Activated B cell treated with CpG ODN at 0.5 μM for 24 hours (primary cell): ENCODE measurements around the gene ADCK2. TPM values are rescaled to one million over a fixed set of nuclear protein-coding genes. Genes with fewer than 3 reads are reported as not detected.
"Not testable (repeated sequence)": the region's sequence is repeated elsewhere in the genome, so short reads cannot be mapped to it uniquely, and the experiment has no call there.

ENCODE experiments used
- ATAC-seq: fragments of 200-7000 bp; cut with Tn5 transposase; one replicate; pipeline ENCODE4 v1.10.0; 2021; ENCODE audit warnings: low read depth, mild to moderate bottlenecking, moderate library complexity
- CTCF ChIA-PET: fragments of 350-600 bp; sonication (Branson Sonifier 250); formaldehyde crosslinking; loops from one replicate; lab custom pipeline; 2021; ENCODE audit warnings: antibody characterized with exemption; lab: Charles Lee
- POLR2A ChIA-PET: fragments of 350-600 bp; sonication (Branson Sonifier 250); formaldehyde crosslinking; loops from one replicate; lab custom pipeline; 2021; ENCODE audit warnings: antibody characterized with exemption; lab: Charles Lee
- DNase-seq: peaks from one replicate; pipeline ENCODE4 v3.0.0; 2022
- H3K27ac Mint-ChIP-seq: one replicate; pipeline ENCODE4 v1.8.0; 2020; ENCODE audit warnings: mixed read lengths
- H3K27me3 Mint-ChIP-seq: one replicate; pipeline ENCODE4 v1.8.0; 2021; ENCODE audit warnings: mixed read lengths
- H3K36me3 Mint-ChIP-seq: one replicate; pipeline ENCODE4 v1.8.0; 2021; ENCODE audit warnings: low read depth, mixed read lengths
- H3K4me1 Mint-ChIP-seq: one replicate; pipeline ENCODE4 v1.8.0; 2021; ENCODE audit warnings: mixed read lengths
- H3K4me3 Mint-ChIP-seq: one replicate; pipeline ENCODE4 v1.8.0; 2020; ENCODE audit warnings: mild to moderate bottlenecking, mixed read lengths
- H3K9me3 Mint-ChIP-seq: one replicate; pipeline ENCODE4 v1.8.0; 2020; ENCODE audit warnings: mixed read lengths
- CTCF ChIP-seq: fragments of 200-600 bp; IDR thresholded peaks from one replicate; pipeline ENCODE4 v1.8.0; 2022; ENCODE audit warnings: antibody characterized with exemption, mild to moderate bottlenecking
- intact Hi-C: fragments of 100-400 bp; cut with micrococcal nuclease; formaldehyde crosslinking; loops from one replicate; pipeline ENCODE4 v1.15.1; 2024
- total RNA-seq: library from RNA; stranded (reverse); gene quantifications from 2 replicates; pipeline ENCODE4 v1.2.3, GENCODE V29; 2022

The ADCK2 gene
- total RNA-seq, 1 donor from 2014 or later: 19.1 TPM

GRCh38 chr7:140676306-140676705 is 3.6 kb downstream of the ADCK2 start:
- peak overlapping the region; percentile 68 for H3K4me3 Mint-ChIP-seq
- H3K36me3 Mint-ChIP-seq: peaks cover 30% of the 10 kb centered on the region
- H3K27ac Mint-ChIP-seq: peak overlapping the region; percentile 91
- TF ChIP-seq CTCF: no peak
- peaks cover 56% of the 10 kb centered on the region for H3K4me1 Mint-ChIP-seq
- intact Hi-C loops: loop anchor here (1.0 to 10.0 kb wide), 5 partner anchors 20 to 1312 kb away; partner anchors contain the start of genes KDM7A, MKRN1 and NDUFB2
- no peaks in the 10 kb centered on the region for H3K27me3 Mint-ChIP-seq
- DNase-seq (no peak), ATAC-seq (peak; percentile 51)
- ChIA-PET CTCF (interaction anchor here (1.0 to 1.3 kb wide), 2 partner anchors 13 to 23 kb away, joined by 3 to 5 read pairs; no protein-coding TSS in a partner anchor), POLR2A (interaction anchor here (0.6 to 1.5 kb wide), 3 partner anchors 10 to 278 kb away, joined by 4 to 7 read pairs (median 5); partner anchors contain the start of genes NDUFB2 and SLC37A3)
- no peaks in the 10 kb centered on the region for H3K9me3 Mint-ChIP-seq

GRCh38 chr7:140676956-140677355 is 4.2 kb downstream of the ADCK2 start:
- H3K4me3 Mint-ChIP-seq, H3K9me3 Mint-ChIP-seq, ATAC-seq, H3K27me3 Mint-ChIP-seq, DNase-seq: not testable (repeated sequence)
- Mint-ChIP-seq H3K36me3 (peaks cover 35% of the 10 kb centered on the region), H3K27ac (peak overlapping the region; percentile 91), H3K4me1 (peaks cover 55% of the 10 kb centered on the region)
- CTCF ChIA-PET: interaction anchor here (1.3 kb wide), 1 partner anchor 23 kb away, joined by 5 read pairs; no protein-coding TSS in a partner anchor
- POLR2A ChIA-PET: interaction anchor here (0.6 to 1.5 kb wide), 4 partner anchors 9 to 162 kb away, joined by 3 to 8 read pairs (median 6); partner anchors contain the start of gene NDUFB2
- intact Hi-C loops: loop anchor here (1.0 to 10.0 kb wide), 5 partner anchors 19 to 1312 kb away; partner anchors contain the start of genes KDM7A, MKRN1 and NDUFB2

- Mint-ChIP-seq H3K27ac (peak overlapping the region; percentile 91), H3K4me3 (no peak overlapping the region), H3K36me3 (peaks cover 39% of the 10 kb centered on the region), H3K27me3 (no peaks in the 10 kb centered on the region), H3K9me3 (no peaks in the 10 kb centered on the region), H3K4me1 (peaks cover 49% of the 10 kb centered on the region)
- TF ChIP-seq CTCF: no peak
- ChIA-PET CTCF (no interaction called here), POLR2A (interaction anchor here (0.6 to 1.5 kb wide), 3 partner anchors 19 to 162 kb away, joined by 3 to 8 read pairs (median 7); partner anchors contain the start of gene NDUFB2)
- no peak for DNase-seq
- ATAC-seq: no peak
- intact Hi-C loops: loop anchor here (5.0 to 10.0 kb wide), 2 partner anchors 500 to 1313 kb away; partner anchors contain the start of gene KDM7A
Measured at GRCh38 chr7:140677496-140677895, 4.8 kb downstream of the ADCK2 start.

GRCh38 chr7:140678081-140678815 is 5.5 kb downstream of the ADCK2 start:
- Mint-ChIP-seq H3K4me3 (no peak overlapping the region), H3K27me3 (no peaks in the 10 kb centered on the region), H3K9me3 (no peaks in the 10 kb centered on the region), H3K27ac (no peak overlapping the region), H3K4me1 (peaks cover 48% of the 10 kb centered on the region), H3K36me3 (peaks cover 39% of the 10 kb centered on the region)
- no peak for DNase-seq
- ChIA-PET POLR2A (no interaction called here), CTCF (no interaction called here)
- TF ChIP-seq CTCF: no peak
- no peak for ATAC-seq
- intact Hi-C loops: loop anchor here (5.0 to 10.0 kb wide), 2 partner anchors 501 to 1313 kb away; partner anchors contain the start of gene KDM7A

GRCh38 chr7:140678816-140679130 is 6.0 kb downstream of the ADCK2 start:
- TF ChIP-seq CTCF: no peak
- POLR2A ChIA-PET: no interaction called here

More at GRCh38 chr7:140678816-140679130, 6.0 kb downstream of the ADCK2 start:
- Mint-ChIP-seq H3K4me1 (peaks cover 45% of the 10 kb centered on the region), H3K4me3 (no peak overlapping the region), H3K9me3 (no peaks in the 10 kb centered on the region), H3K27ac (no peak overlapping the region), H3K36me3 (peaks cover 44% of the 10 kb centered on the region), H3K27me3 (no peaks in the 10 kb centered on the region)
- intact Hi-C loops: loop anchor here (5.0 to 10.0 kb wide), 2 partner anchors 501 to 1314 kb away; partner anchors contain the start of gene KDM7A
- ATAC-seq (no peak), DNase-seq (no peak)
- CTCF ChIA-PET: no interaction called here
